GM12878 (cell line): ENCODE results near the gene PCED1A. TPM values are rescaled to one million over a fixed set of nuclear protein-coding genes. Genes with fewer than 3 reads are reported as not detected.

Experiments
- ATAC-seq: fragments of 200-7000 bp; cut with Tn5 transposase; 3 replicates; pipeline ENCODE4 v1.9.1; 2020; ENCODE audit warnings: mild to moderate bottlenecking, moderate library complexity
- BruUV-seq: library from RNA; stranded (reverse); fragments of 400-500 nt; replicated peaks from 2 replicates; lab custom pipeline; 2021; lab: Mats Ljungman, UMichigan
- CTCF ChIA-PET: fragments of 300-600 bp; sonication (Branson Sonifier 250); formaldehyde crosslinking; extraction: SDS; loops from one replicate; lab custom pipeline; 2021; ENCODE audit warnings: inconsistent platforms; lab: Yijun Ruan, JAX
- POLR2A ChIA-PET: fragments of 350-600 bp; formaldehyde crosslinking; extraction: SDS; loops from one replicate; lab custom pipeline; 2021; ENCODE audit warnings: inconsistent platforms; lab: Charles Lee
- RAD21 ChIA-PET: fragments of 300-600 bp; sonication (Branson Sonifier 250); formaldehyde crosslinking; loops from one replicate; lab custom pipeline; 2023; ENCODE audit warnings: antibody characterized with exemption; ENCODE audit not compliant: unreplicated experiment; lab: Charles Lee
- SMC1A ChIA-PET: fragments of 300-600 bp; sonication (Branson Sonifier 250); formaldehyde crosslinking; loops from one replicate; lab custom pipeline; 2023; ENCODE audit not compliant: unreplicated experiment, uncharacterized antibody; lab: Charles Lee
- DNase-seq: peaks from one replicate; pipeline ENCODE4 v3.0.0-alpha.2; 2011; ENCODE audit warnings: low read depth, low spot score
- FAIRE-seq: peaks from 3 replicates; lab custom pipeline; 2011; peaks lifted over from hg19 to GRCh38; lab: Jason Lieb, UNC
- H2AFZ ChIP-seq: 2 replicates; pipeline ENCODE4 v1.6.0; 2011; ENCODE audit warnings: low read depth, low read length, control low read depth; ENCODE audit not compliant: control insufficient read depth
- H3K27ac ChIP-seq: 2 replicates; pipeline ENCODE4 v1.5.1; 2011; ENCODE audit warnings: control low read depth; ENCODE audit not compliant: control insufficient read depth, insufficient read depth
- H3K27me3 ChIP-seq, 2 experiments: replicated peaks in 1 of 2; 2 replicates each; pipeline versions ENCODE4 v1.6.0 to v1.6.1; 2011; ENCODE audit warnings: low read length in 1 of 2; ENCODE audit not compliant: control insufficient read depth in 2 of 2, insufficient read depth in 2 of 2
- H3K36me3 ChIP-seq, 2 experiments: 2 replicates each; pipeline ENCODE4 v1.5.1; 2011; ENCODE audit warnings: low read length in 1 of 2; ENCODE audit not compliant: control insufficient read depth in 2 of 2, insufficient read depth in 2 of 2
- H3K4me1 ChIP-seq: 2 replicates; pipeline ENCODE4 v1.6.1; 2011; ENCODE audit warnings: mild to moderate bottlenecking, low read length, moderate library complexity, mixed read lengths; ENCODE audit not compliant: control insufficient read depth, insufficient read depth
- H3K4me2 ChIP-seq: 2 replicates; pipeline ENCODE4 v1.6.0; 2011; ENCODE audit warnings: control low read depth; ENCODE audit not compliant: control insufficient read depth, insufficient read depth
- H3K4me3 ChIP-seq: fragments of 200-600 bp; sonication (generic); 2 replicates; pipeline ENCODE4 v1.5.1; 2016
- H3K79me2 ChIP-seq: 2 replicates; pipeline ENCODE4 v1.6.0; 2011; ENCODE audit warnings: low read length; ENCODE audit not compliant: control insufficient read depth, insufficient read depth
- H3K9ac ChIP-seq: 2 replicates; pipeline ENCODE4 v1.8.0; 2011; ENCODE audit warnings: low read length, control low read depth, mixed read lengths; ENCODE audit not compliant: control insufficient read depth, insufficient read depth
- H3K9me3 ChIP-seq: replicated peaks from 3 replicates; pipeline ENCODE4 v1.5.1; 2011; ENCODE audit warnings: mild to moderate bottlenecking, low read length; ENCODE audit not compliant: control insufficient read depth, insufficient read depth
- H4K20me1 ChIP-seq: 2 replicates; pipeline ENCODE4 v1.6.0; 2011; ENCODE audit not compliant: control insufficient read depth, insufficient read depth
- SIN3A ChIP-seq: IDR thresholded peaks from 2 replicates; pipeline ENCODE4 v1.6.1; 2012; ENCODE audit warnings: low read depth, low read length, improper control_type of control experiment
- WGBS: methylation state at CpG from one replicate; pipeline ENCODE4 v1.1.6; 2016; ENCODE audit warnings: low lambda C conversion rate; ENCODE audit not compliant: insufficient replicate concordance, insufficient coverage; ENCODE audit errors: missing lambda C conversion rate; 5-methylcytosine and 5-hydroxymethylcytosine counted together
- in situ Hi-C: fragments of 300-500 bp; cut with MboI; formaldehyde crosslinking; loops from 9 replicates; pipeline ENCODE4 v1.14.3; 2018; ENCODE audit warnings: mixed read lengths
- intact Hi-C: fragments of 100-400 bp; cut with micrococcal nuclease; formaldehyde crosslinking; loops from one replicate; pipeline ENCODE4 v1.14.2; 2022; ENCODE audit not compliant: unreplicated experiment
- polyA plus RNA-seq, 11 experiments: library from polyadenylated mRNA; depleted of rRNA in 4 of 11; unstranded in 6 of 11; stranded (reverse) in 5 of 11; fragments of >200 nt; fragmentation: Nextera tagmentation in 4 of 11; fragmentation: Illumina TruSeq in 1 of 11; extraction: Ambion mirVana in 4 of 11; extraction: Trizol in 1 of 11; gene quantifications; 1 replicate in 1 of 11; 2 replicates in 10 of 11; pipeline versions ENCODE4 v1.2.1 to v1.2.3, GENCODE V29; 2011 to 2016; ENCODE audit warnings: inconsistent platforms in 2 of 11, missing spikeins in 2 of 11, low read depth in 1 of 11
- total RNA-seq, 4 experiments: library from RNA; depleted of rRNA in 3 of 4; stranded (reverse); fragments of >200 nt in 3 of 4; fragmentation: Illumina TruSeq in 1 of 4; extraction: Trizol in 1 of 4; gene quantifications; 2 replicates each; pipeline versions ENCODE4 v1.2.1 to v1.2.3, GENCODE V29; 2013 to 2021
- TF ChIP-seq, protein P1 (sequence below): fragments of 450-650 bp; formaldehyde crosslinking; IDR thresholded peaks from 2 replicates; pipeline ENCODE4 v1.4.0; 2022; ENCODE audit warnings: mild to moderate bottlenecking, moderate library complexity
- TF ChIP-seq, protein P2 (sequence below): IDR thresholded peaks from 2 replicates; pipeline ENCODE4 v1.6.1; 2012; ENCODE audit warnings: low read depth, low read length, improper control_type of control experiment

PCED1A gene
- total and polyA plus RNA-seq, 10 of the 15 experiments (the other 5 are each of a cell fraction or from before 2014, with no cell fraction given) = 4.5 to 30.9 (median 12.0) TPM

DNA sequence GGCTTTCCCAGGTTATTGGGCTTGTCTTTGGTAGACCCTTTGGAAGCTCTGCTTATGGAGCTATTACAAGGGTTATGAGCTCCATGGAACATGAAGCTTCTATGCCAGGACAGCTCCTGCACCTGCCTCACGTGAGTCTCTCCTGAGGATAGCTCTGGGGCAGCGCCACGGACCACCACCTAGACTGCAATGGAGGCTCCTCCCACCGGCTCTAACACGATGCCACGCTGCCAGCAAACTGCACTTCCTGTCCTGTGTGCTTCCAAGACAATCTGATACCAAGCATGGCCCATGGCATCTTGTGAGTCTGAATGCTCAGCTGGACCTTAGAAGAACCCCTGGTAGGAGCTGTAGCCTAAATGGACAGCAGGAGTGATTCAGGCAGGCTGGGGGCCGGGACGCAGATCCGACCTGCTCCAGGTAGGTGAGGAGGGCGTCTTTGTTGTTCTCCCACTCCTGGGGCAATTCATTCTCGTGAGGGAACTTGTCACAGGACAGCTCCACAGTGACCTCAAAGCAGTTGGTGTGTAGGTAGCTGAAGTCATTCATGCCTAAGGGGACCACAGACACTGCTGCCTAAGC lies 45.5 kb downstream of the PCED1A start:
- FAIRE-seq (no peak), ATAC-seq (no peak), DNase-seq (no peak)
- Histone ChIP-seq H3K4me1 (no peaks in the 10 kb centered on the region), H3K79me2 (no peaks in the 10 kb centered on the region), H3K27me3 (peaks cover 0 to 11% of the 10 kb centered on the region in 2 experiments; a peak in 3 of 4 replicates), H4K20me1 (no peaks in the 10 kb centered on the region), H3K27ac (no peak overlapping the region), H3K36me3 (no peaks in the 10 kb centered on the region), H3K4me3 (no peak overlapping the region), H3K4me2 (no peak overlapping the region), H3K9me3 (no peaks in the 10 kb centered on the region), H3K9ac (no peak overlapping the region), H2AFZ (no peak overlapping the region)
- SMC1A ChIA-PET = no interaction called here
- in situ Hi-C loops = no loop called here
- CTCF ChIA-PET = interaction anchor here (0.6 kb wide), 1 partner anchor 59 kb away, joined by 3 read pairs; no protein-coding TSS in a partner anchor
- BruUV-seq = no TSS peak
- intact Hi-C loops = no loop called here
- POLR2A ChIA-PET = interaction anchor here (0.5 kb wide), 1 partner anchor 97 kb away, joined by 4 read pairs; no protein-coding TSS in a partner anchor
- no peak for TF ChIP-seq SIN3A
- TF ChIP-seq, protein P1, sequence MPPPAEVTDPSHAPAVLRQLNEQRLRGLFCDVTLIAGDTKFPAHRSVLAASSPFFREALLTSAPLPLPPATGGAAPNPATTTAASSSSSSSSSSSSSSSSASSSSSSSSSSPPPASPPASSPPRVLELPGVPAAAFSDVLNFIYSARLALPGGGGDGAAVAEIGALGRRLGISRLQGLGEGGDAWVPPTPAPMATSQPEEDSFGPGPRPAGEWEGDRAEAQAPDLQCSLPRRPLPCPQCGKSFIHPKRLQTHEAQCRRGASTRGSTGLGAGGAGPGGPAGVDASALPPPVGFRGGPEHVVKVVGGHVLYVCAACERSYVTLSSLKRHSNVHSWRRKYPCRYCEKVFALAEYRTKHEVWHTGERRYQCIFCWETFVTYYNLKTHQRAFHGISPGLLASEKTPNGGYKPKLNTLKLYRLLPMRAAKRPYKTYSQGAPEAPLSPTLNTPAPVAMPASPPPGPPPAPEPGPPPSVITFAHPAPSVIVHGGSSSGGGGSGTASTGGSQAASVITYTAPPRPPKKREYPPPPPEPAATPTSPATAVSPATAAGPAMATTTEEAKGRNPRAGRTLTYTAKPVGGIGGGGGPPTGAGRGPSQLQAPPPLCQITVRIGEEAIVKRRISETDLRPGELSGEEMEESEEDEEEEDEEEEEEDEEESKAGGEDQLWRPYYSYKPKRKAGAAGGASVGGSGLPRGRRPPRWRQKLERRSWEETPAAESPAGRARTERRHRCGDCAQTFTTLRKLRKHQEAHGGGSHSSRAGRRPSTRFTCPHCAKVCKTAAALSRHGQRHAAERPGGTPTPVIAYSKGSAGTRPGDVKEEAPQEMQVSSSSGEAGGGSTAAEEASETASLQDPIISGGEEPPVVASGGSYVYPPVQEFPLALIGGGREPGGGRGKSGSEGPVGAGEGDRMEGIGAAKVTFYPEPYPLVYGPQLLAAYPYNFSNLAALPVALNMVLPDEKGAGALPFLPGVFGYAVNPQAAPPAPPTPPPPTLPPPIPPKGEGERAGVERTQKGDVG = no peak
- TF ChIP-seq, protein P2, sequence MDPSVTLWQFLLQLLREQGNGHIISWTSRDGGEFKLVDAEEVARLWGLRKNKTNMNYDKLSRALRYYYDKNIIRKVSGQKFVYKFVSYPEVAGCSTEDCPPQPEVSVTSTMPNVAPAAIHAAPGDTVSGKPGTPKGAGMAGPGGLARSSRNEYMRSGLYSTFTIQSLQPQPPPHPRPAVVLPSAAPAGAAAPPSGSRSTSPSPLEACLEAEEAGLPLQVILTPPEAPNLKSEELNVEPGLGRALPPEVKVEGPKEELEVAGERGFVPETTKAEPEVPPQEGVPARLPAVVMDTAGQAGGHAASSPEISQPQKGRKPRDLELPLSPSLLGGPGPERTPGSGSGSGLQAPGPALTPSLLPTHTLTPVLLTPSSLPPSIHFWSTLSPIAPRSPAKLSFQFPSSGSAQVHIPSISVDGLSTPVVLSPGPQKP = no peak
- RAD21 ChIA-PET = no interaction called here
- 28% methylated on average over 11 of the region's 11 CpGs for WGBS
